Peyer's patch (tissue), 4 donors: ENCODE data around the gene GABRA5. TPM values are rescaled to one million over a fixed set of nuclear protein-coding genes. Genes with fewer than 3 reads are reported as not detected.

Experiments used
- DNase-seq, 3 donors: peaks; one replicate each; pipeline ENCODE4 v3.0.0-alpha.2; 2017 to 2019
- H3K27ac ChIP-seq, 4 donors: fragments of 200-600 bp; sonication (generic); one replicate each; pipeline ENCODE4 v1.5.1; 2016 to 2019
- H3K27me3 ChIP-seq, 2 donors: fragments of 200-600 bp; sonication (generic); one replicate each; pipeline ENCODE4 v1.5.1; 2019
- H3K36me3 ChIP-seq, 3 donors: fragments of 200-600 bp; sonication (generic); one replicate each; pipeline ENCODE4 v1.5.1; 2016 to 2019
- H3K4me1 ChIP-seq, 4 donors: fragments of 200-600 bp; sonication (generic); one replicate each; pipeline ENCODE4 v1.5.1; 2016 to 2019
- H3K4me3 ChIP-seq, 4 donors: fragments of 200-600 bp; sonication (generic); 1 replicate in 3 of 4; 2 replicates in 1 of 4; pipeline ENCODE4 v1.5.1; 2016 to 2019; ENCODE audit warnings: mild to moderate bottlenecking in 1 of 4
- H3K9me3 ChIP-seq, 4 donors: fragments of 200-600 bp; sonication (generic); one replicate each; pipeline ENCODE4 v1.5.1; 2016 to 2019; ENCODE audit warnings: mild to moderate bottlenecking in 1 of 4
- CTCF ChIP-seq, 6 experiments: fragments of 450-650 bp in 4 of 6; fragments of 200-600 bp in 2 of 6; sonication (generic) in 1 of 6; IDR thresholded peaks; one replicate each; pipeline ENCODE4 v1.5.1; 2017 to 2019; ENCODE audit warnings: antibody characterized with exemption in 6 of 6, mild to moderate bottlenecking in 3 of 6, moderate library complexity in 1 of 6
- POLR2A ChIP-seq, 2 donors: fragments of 450-650 bp; IDR thresholded peaks; one replicate each; pipeline ENCODE4 v1.5.1; 2017; ENCODE audit warnings: antibody characterized with exemption in 2 of 2, mild to moderate bottlenecking in 2 of 2, moderate library complexity in 2 of 2
- total RNA-seq, 4 donors: library from RNA; depleted of rRNA; stranded (reverse); fragments of >200 nt; gene quantifications; one replicate each; pipeline ENCODE4 v1.1.0, GENCODE V29; 2016

GABRA5 gene
- total RNA-seq, 4 donors from 2014 or later, result not detected

- H3K36me3 ChIP-seq, result no peaks in the 10 kb centered on the region
- no peak for DNase-seq
- H3K4me1 ChIP-seq, result no peaks in the 10 kb centered on the region
- no peak overlapping the region for H3K27ac ChIP-seq
- TF ChIP-seq CTCF (IDR thresholded peaks at IDR 0.05) (no peak), POLR2A (IDR thresholded peaks at IDR 0.05) (no peak)
- no peaks in the 10 kb centered on the region for H3K9me3 ChIP-seq
- H3K27me3 ChIP-seq, result no peaks in the 10 kb centered on the region
- H3K4me3 ChIP-seq, result no peak overlapping the region
Measured at GRCh38 chr15:26934848-26935247, 68.0 kb downstream of the GABRA5 start.

DNA sequence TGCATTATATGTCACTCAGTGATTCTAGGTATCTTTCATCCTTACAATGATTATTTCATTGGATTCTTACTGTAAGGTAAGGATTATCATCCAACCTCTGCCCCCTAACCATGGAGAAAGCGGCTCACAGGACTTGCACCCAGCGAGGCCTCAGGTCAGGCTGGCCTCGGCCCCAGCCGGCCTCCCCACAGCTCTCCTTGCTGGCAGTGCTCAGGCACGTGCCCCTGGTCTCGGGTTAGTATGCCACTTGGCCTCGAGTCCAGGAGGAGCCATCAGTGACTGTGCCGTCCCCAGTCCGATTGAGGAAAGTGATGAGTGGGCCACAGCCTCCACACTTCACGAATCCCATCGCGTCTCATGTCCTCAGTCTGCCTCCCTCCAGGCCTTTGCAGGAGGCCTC, 68.5 kb downstream of the GABRA5 start:
- Histone ChIP-seq H3K9me3 (no peaks in the 10 kb centered on the region), H3K27ac (no peak overlapping the region), H3K4me3 (no peak overlapping the region), H3K27me3 (no peaks in the 10 kb centered on the region), H3K4me1 (no peaks in the 10 kb centered on the region), H3K36me3 (no peaks in the 10 kb centered on the region)
- DNase-seq, result no peak
- TF ChIP-seq POLR2A (IDR thresholded peaks at IDR 0.05) (no peak), CTCF (IDR thresholded peaks at IDR 0.05) (no peak)

- Histone ChIP-seq H3K4me3 (no peak overlapping the region), H3K4me1 (no peaks in the 10 kb centered on the region), H3K9me3 (no peaks in the 10 kb centered on the region), H3K27me3 (no peaks in the 10 kb centered on the region), H3K27ac (no peak overlapping the region), H3K36me3 (no peaks in the 10 kb centered on the region)
- no peak for DNase-seq
- TF ChIP-seq CTCF (IDR thresholded peaks at IDR 0.05), result no peak
- no peak for TF ChIP-seq POLR2A (IDR thresholded peaks at IDR 0.05)
Measured at GRCh38 chr15:26936502-26936901, 69.6 kb downstream of the GABRA5 start.

DNA sequence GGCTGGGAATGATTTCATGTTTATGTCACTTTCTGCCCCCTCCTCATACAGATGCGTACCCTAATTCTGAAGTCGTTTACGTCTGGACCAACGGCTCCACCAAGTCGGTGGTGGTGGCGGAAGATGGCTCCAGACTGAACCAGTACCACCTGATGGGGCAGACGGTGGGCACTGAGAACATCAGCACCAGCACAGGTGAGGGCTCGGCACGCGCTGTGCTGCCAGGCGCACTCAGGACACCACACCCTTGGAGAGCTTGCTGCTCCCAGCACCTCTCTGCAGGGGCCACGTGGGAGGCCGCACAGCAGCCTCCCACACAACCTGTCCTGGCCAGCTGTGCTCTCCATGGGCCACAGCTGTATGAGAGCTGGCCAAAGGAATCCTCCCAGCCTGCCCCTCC, 70.3 kb downstream of the GABRA5 start:
- no peak for TF ChIP-seq CTCF (IDR thresholded peaks at IDR 0.05)
- no peak for TF ChIP-seq POLR2A (IDR thresholded peaks at IDR 0.05)
- H3K4me1 ChIP-seq, result no peaks in the 10 kb centered on the region
- no peak overlapping the region for H3K4me3 ChIP-seq
- no peak for DNase-seq
- H3K36me3 ChIP-seq, result no peaks in the 10 kb centered on the region
- no peaks in the 10 kb centered on the region for H3K27me3 ChIP-seq
- H3K9me3 ChIP-seq, result no peaks in the 10 kb centered on the region
- no peak overlapping the region for H3K27ac ChIP-seq

- Histone ChIP-seq H3K27me3 (no peaks in the 10 kb centered on the region), H3K9me3 (no peaks in the 10 kb centered on the region), H3K27ac (no peak overlapping the region), H3K4me3 (no peak overlapping the region), H3K36me3 (no peaks in the 10 kb centered on the region), H3K4me1 (no peaks in the 10 kb centered on the region)
- DNase-seq, result no peak
- TF ChIP-seq POLR2A (IDR thresholded peaks at IDR 0.05) (no peak), CTCF (IDR thresholded peaks at IDR 0.05) (no peak)
Measured at GRCh38 chr15:26939398-26939797, 72.5 kb downstream of the GABRA5 start.

DNA sequence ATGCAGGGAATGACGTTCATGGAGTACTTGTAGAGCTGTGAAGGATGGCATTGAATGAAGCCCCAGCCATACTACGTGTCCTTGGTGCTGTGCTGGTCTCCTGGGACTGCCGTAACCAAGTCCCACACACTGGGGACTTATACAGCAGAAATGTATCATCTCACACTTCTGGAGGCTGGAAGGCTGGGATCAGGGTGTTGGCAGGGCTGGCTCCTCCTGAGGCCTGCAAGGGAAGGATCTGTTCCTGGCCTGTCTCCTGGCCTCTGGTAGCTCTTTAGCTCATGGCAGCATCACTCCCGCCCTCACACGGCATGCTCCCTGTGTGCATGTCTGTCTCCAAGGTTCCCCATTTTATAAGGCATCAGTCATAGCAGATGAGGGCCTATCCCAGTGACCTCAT, 74.6 kb downstream of the GABRA5 start:
- Histone ChIP-seq H3K4me3 (no peak overlapping the region), H3K27me3 (no peaks in the 10 kb centered on the region), H3K27ac (no peak overlapping the region), H3K36me3 (no peaks in the 10 kb centered on the region), H3K4me1 (no peaks in the 10 kb centered on the region), H3K9me3 (no peaks in the 10 kb centered on the region)
- no peak for DNase-seq
- no peak for TF ChIP-seq CTCF (IDR thresholded peaks at IDR 0.05)
- no peak for TF ChIP-seq POLR2A (IDR thresholded peaks at IDR 0.05)
